K562 (cell line): ENCODE data around the gene CD79A.
"Not testable (repeated sequence)": the region's sequence is repeated elsewhere in the genome, so short reads cannot be mapped to it uniquely, and the experiment has no call there.

Experiments used
- CTCF ChIP-seq, 3 experiments: IDR thresholded peaks in 2 of 3; conservative IDR thresholded peaks in 1 of 3; 2 replicates each; pipeline ENCODE4 v1.5.1; 2011 to 2012; ENCODE audit warnings: low read length in 3 of 3, mild to moderate bottlenecking in 3 of 3, control low read depth in 2 of 3, improper control_type of control experiment in 1 of 3, inconsistent platforms in 1 of 3, low read depth in 1 of 3, mixed read lengths in 1 of 3, moderate library complexity in 1 of 3; ENCODE audit not compliant: insufficient read depth in 2 of 3
- FOXK1 ChIP-seq: sonication (generic); formaldehyde crosslinking; IDR thresholded peaks from 2 replicates; pipeline ENCODE4 v1.8.0; 2022; ENCODE audit warnings: missing genetic modification reagents, mild to moderate bottlenecking, borderline replicate concordance
- HES1 ChIP-seq: fragments of 450-650 bp; IDR thresholded peaks from 2 replicates; pipeline ENCODE4 v1.6.1; 2016; ENCODE audit warnings: low read depth, mild to moderate bottlenecking, moderate library complexity
- MXD1 ChIP-seq: fragments of 250-450 bp; sonication (Bioruptor Pico); IDR thresholded peaks from 2 replicates; pipeline ENCODE4 v1.8.0; 2021; ENCODE audit warnings: borderline replicate concordance, mild to moderate bottlenecking, moderate library complexity; ENCODE audit not compliant: poor library complexity, severe bottlenecking
- NFYB ChIP-seq: IDR thresholded peaks from 2 replicates; pipeline ENCODE4 v1.6.1; 2011; ENCODE audit warnings: mild to moderate bottlenecking, moderate library complexity; ENCODE audit not compliant: insufficient read length; ENCODE audit errors: extremely low read depth
- SIN3A ChIP-seq, 2 experiments: fragments of 150-350 bp in 1 of 2; IDR thresholded peaks; 2 replicates each; pipeline ENCODE4 v1.6.1; 2011 to 2016; ENCODE audit warnings: borderline replicate concordance in 2 of 2, low read depth in 2 of 2, low read length in 2 of 2, mild to moderate bottlenecking in 2 of 2, moderate library complexity in 2 of 2; ENCODE audit not compliant: control insufficient read depth in 1 of 2
- SPI1 ChIP-seq: IDR thresholded peaks from 2 replicates; pipeline ENCODE4 v1.6.1; 2011; ENCODE audit warnings: low read depth, low read length, control low read depth, borderline replicate concordance
- TSHZ1 ChIP-seq: fragments of 250-450 bp; sonication (Bioruptor Pico); IDR thresholded peaks from 2 replicates; pipeline ENCODE4 v1.4.0; 2020; ENCODE audit warnings: mild to moderate bottlenecking, moderate library complexity
- YY1 ChIP-seq, 3 experiments: IDR thresholded peaks; 2 replicates each; pipeline ENCODE4 v1.6.1; 2011; ENCODE audit warnings: low read length in 2 of 3, mild to moderate bottlenecking in 2 of 3, moderate library complexity in 2 of 3, borderline replicate concordance in 1 of 3, control low read depth in 1 of 3, low read depth in 1 of 3; ENCODE audit not compliant: insufficient read depth in 3 of 3, insufficient replicate concordance in 2 of 3, control insufficient read depth in 1 of 3, insufficient read length in 1 of 3; ENCODE audit errors: extremely low read depth in 1 of 3

- TF ChIP-seq FOXK1 (CRISPR knock-in tag); NFYB; SIN3A (IDR thresholded peaks at IDR 0.05; ENCODE audit: borderline replicate concordance in 2 of 2, control insufficient read depth in 1 of 2, low read depth in 2 of 2, low read length in 2 of 2); SPI1; HES1; YY1 (IDR thresholded peaks at IDR 0.05; ENCODE audit: borderline replicate concordance in 1 of 3, control insufficient read depth in 1 of 3, extremely low read depth in 1 of 3, insufficient read depth in 3 of 3, insufficient read length in 1 of 3, insufficient replicate concordance in 2 of 3, low read depth in 1 of 3, low read length in 2 of 3); TSHZ1 (CRISPR knock-in tag); MXD1 (CRISPR knock-in tag); CTCF (IDR thresholded peaks at IDR 0.05 in 2 of 3, conservative IDR thresholded peaks at IDR 0.05 in 1 of 3; ENCODE audit: insufficient read depth in 2 of 3, low read depth in 1 of 3, low read length in 3 of 3): not testable (repeated sequence)
Measured at GRCh38 chr19:41875973-41876372, 1.1 kb upstream of the CD79A start.
